ENCODE results near the gene STK4.

DNA sequence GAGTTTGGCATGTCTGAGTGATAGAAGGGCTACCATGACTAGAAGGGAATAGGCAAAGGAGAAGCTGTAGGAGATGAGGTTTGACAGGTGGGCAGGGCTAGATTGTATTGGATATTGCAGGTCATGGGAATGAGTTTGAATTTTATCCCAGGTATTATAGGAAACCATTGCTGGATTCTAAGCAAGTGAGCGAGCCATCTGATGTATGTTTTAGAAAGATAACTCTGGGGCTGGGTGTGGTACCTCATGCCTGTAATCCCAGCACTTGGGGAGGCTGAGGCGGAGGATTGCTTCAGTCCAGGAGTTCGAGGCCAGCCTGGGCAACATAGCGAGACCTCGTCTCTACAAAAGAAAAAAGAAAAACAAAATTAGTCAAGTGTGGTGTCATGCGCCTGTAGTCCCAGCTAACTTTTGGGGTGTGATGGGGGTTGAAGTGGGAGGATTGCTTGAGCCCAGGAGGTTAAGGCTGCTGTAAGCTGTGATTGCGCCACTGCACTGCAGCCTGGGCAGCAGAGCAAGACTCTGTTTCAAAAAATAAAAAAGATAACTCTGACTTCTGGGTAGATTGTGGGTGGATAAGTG is 16.9 kb downstream of the STK4 start:
- TF ChIP-seq, protein P1, sequence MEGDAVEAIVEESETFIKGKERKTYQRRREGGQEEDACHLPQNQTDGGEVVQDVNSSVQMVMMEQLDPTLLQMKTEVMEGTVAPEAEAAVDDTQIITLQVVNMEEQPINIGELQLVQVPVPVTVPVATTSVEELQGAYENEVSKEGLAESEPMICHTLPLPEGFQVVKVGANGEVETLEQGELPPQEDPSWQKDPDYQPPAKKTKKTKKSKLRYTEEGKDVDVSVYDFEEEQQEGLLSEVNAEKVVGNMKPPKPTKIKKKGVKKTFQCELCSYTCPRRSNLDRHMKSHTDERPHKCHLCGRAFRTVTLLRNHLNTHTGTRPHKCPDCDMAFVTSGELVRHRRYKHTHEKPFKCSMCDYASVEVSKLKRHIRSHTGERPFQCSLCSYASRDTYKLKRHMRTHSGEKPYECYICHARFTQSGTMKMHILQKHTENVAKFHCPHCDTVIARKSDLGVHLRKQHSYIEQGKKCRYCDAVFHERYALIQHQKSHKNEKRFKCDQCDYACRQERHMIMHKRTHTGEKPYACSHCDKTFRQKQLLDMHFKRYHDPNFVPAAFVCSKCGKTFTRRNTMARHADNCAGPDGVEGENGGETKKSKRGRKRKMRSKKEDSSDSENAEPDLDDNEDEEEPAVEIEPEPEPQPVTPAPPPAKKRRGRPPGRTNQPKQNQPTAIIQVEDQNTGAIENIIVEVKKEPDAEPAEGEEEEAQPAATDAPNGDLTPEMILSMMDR (IDR thresholded peaks at IDR 0.05), result no peak
- no peak for TF ChIP-seq POLR2AphosphoS5 (IDR thresholded peaks at IDR 0.05; ENCODE audit: insufficient read depth in 1 of 2, low read depth in 1 of 2)

Measured in vagina (tissue), 2 donors.